Measurements from ENCODE around the gene MAP3K20.
"Not testable (repeated sequence)": the region's sequence is repeated elsewhere in the genome, so short reads cannot be mapped to it uniquely, and the experiment has no call there.

DNA sequence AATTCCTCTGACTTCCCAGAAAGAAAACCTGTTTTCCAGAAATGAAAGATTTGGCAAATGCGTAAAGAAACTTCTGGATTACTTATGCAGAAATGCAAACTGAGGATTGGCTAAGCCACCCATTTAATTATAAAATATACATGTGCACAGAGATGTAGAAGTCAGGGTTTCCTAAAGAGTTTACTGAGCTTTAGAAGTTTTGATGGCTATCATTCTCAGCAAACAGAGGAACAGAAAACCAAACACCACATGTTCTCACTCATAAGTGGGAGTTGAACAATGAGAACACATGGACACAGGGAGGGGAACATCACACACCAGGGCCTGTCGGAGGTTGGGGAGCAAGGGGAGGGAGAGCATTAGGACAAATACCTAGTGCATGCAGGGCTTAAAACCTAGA lies 37.4 kb upstream of the MAP3K20 start:
- TF ChIP-seq CTCF (conservative IDR thresholded peaks at IDR 0.05 in 1 of 2, IDR thresholded peaks at IDR 0.05 in 1 of 2; ENCODE audit: extremely low read depth in 1 of 2, insufficient read depth in 1 of 2, low read depth in 1 of 2, low read length in 2 of 2); EZH2 (IDR thresholded peaks at IDR 0.05; ENCODE audit: borderline replicate concordance, low read length): not testable (repeated sequence)
